K562 (cell line): ENCODE measurements around the gene HEG1. TPM values are rescaled to one million over a fixed set of nuclear protein-coding genes. Genes with fewer than 3 reads are reported as not detected.

Experiments used
- ATF1 ChIP-seq, 2 experiments: fragments of 450-650 bp in 1 of 2; IDR thresholded peaks; 2 replicates each; pipeline ENCODE4 v1.6.1; 2016; ENCODE audit warnings: missing compliant biosample characterization in 1 of 2, missing genetic modification characterization in 1 of 2
- PBX2 ChIP-seq, 2 experiments: IDR thresholded peaks in 1 of 2; conservative IDR thresholded peaks in 1 of 2; 2 replicates each; pipeline ENCODE4 v1.6.1; 2016; ENCODE audit warnings: low read depth in 2 of 2, mild to moderate bottlenecking in 1 of 2, missing compliant biosample characterization in 1 of 2, missing genetic modification characterization in 1 of 2, moderate library complexity in 1 of 2
- TFE3 ChIP-seq: fragments of 450-650 bp; formaldehyde crosslinking; IDR thresholded peaks from 2 replicates; pipeline ENCODE4 v1.4.0; 2020; ENCODE audit warnings: mild to moderate bottlenecking, mixed read lengths
- ZNF232 ChIP-seq: sonication (generic); formaldehyde crosslinking; IDR thresholded peaks from 2 replicates; pipeline ENCODE4 v1.8.0; 2022; ENCODE audit warnings: mild to moderate bottlenecking, missing genetic modification reagents
- ZNF239 ChIP-seq: fragments of 250-450 bp; sonication (Bioruptor Pico); IDR thresholded peaks from 2 replicates; pipeline ENCODE4 v1.4.0; 2020; ENCODE audit warnings: mild to moderate bottlenecking
- ZNF717 ChIP-seq: fragments of 250-450 bp; sonication (Bioruptor Pico); IDR thresholded peaks from 2 replicates; pipeline ENCODE4 v1.5.0; 2021
- polyA plus RNA-seq, 8 experiments: library from polyadenylated mRNA; depleted of rRNA in 4 of 8; stranded (reverse) in 5 of 8; unstranded in 3 of 8; fragments of >200 nt; fragmentation: Nextera tagmentation in 2 of 8; fragmentation: Illumina TruSeq in 1 of 8; extraction: Ambion mirVana in 2 of 8; extraction: Trizol in 1 of 8; gene quantifications; 2 replicates each; pipeline versions ENCODE4 v1.2.1 to v1.2.3, GENCODE V29; 2011 to 2014; ENCODE audit warnings: inconsistent platforms in 1 of 8, missing spikeins in 1 of 8
- total RNA-seq, 7 experiments: library from RNA; depleted of rRNA in 6 of 7; stranded (reverse); fragments of >200 nt in 6 of 7; fragmentation: Illumina TruSeq in 2 of 7; extraction: Trizol in 2 of 7; gene quantifications; 2 replicates each; pipeline versions ENCODE4 v1.2.1 to v1.2.3, GENCODE V29; 2011 to 2021; ENCODE audit warnings: low replicate concordance in 1 of 7

The HEG1 gene
- total and polyA plus RNA-seq, 9 of the 15 experiments (the other 6 are each of a cell fraction or from before 2014, with no cell fraction given): 0.24 TPM; not detected in 8

- TF ChIP-seq PBX2 (CRISPR knock-in tag; IDR thresholded peaks at IDR 0.05; ENCODE audit: low read depth): no peak
- TF ChIP-seq PBX2 (tag; conservative IDR thresholded peaks at IDR 0.05; ENCODE audit: low read depth): no peak
- no peak for TF ChIP-seq ZNF239 (CRISPR knock-in tag)
- TF ChIP-seq ZNF717: no peak
- TF ChIP-seq TFE3 (CRISPR knock-in tag): no peak
- no peak for TF ChIP-seq ATF1 (CRISPR knock-in tag; IDR thresholded peaks at IDR 0.05)
- TF ChIP-seq ATF1 (tag; IDR thresholded peaks at IDR 0.05): no peak
- TF ChIP-seq ZNF232 (CRISPR knock-in tag): no peak
Measured at GRCh38 chr3:125075738-125076137, 19.9 kb upstream of the HEG1 start (continued).
